ENCODE results near the gene ADK.
A peak's percentile ranks its signal among the peaks of the same experiment; 100 is the strongest.
"Not testable (repeated sequence)": the region's sequence is repeated elsewhere in the genome, so short reads cannot be mapped to it uniquely, and the experiment has no call there.

ADK gene

GRCh38 chr10:74145133-74145532, 5.9 kb upstream of the ADK start:
- TF ChIP-seq CTCF (IDR thresholded peaks at IDR 0.05): no peak

GRCh38 chr10:74146980-74147379, 4.0 kb upstream of the ADK start:
- not testable (repeated sequence) for H3K27me3 ChIP-seq; H3K4me3 ChIP-seq (ENCODE audit: low read depth in 1 of 2, low read length in 1 of 2); H3K9me3 ChIP-seq; H3K36me3 ChIP-seq; H3K27ac ChIP-seq
- H3K4me1 ChIP-seq (ENCODE audit: control insufficient read depth in 1 of 2, insufficient read depth in 1 of 2, low read depth in 1 of 2, low read length in 1 of 2): peaks cover 22 to 31% of the 10 kb centered on the region in 2 experiments

More at GRCh38 chr10:74145133-74145532, 5.9 kb upstream of the ADK start:
- Histone ChIP-seq H3K4me1 (ENCODE audit: control insufficient read depth in 1 of 2, insufficient read depth in 1 of 2, low read depth in 1 of 2, low read length in 1 of 2) (peaks cover 10 to 20% of the 10 kb centered on the region in 2 experiments), H3K4me3 (ENCODE audit: low read depth in 1 of 2, low read length in 1 of 2) (no peak overlapping the region), H3K27me3 (no peaks in the 10 kb centered on the region), H3K27ac (no peak overlapping the region), H3K36me3 (peaks cover 10% of the 10 kb centered on the region), H3K9me3 (no peaks in the 10 kb centered on the region)

GRCh38 chr10:74150204-74150989, 624 bp upstream of the ADK start, which contains the start of gene AP3M1:
AP3M1 (minus strand) TSS chr10:74150828; CDS start chr10:74138379, 12,449 bp downstream.
- Histone ChIP-seq H3K27me3 (no peaks in the 10 kb centered on the region), H3K27ac (peak within 1 kb of the TSS; percentile 93), H3K9me3 (no peaks in the 10 kb centered on the region), H3K4me1 (ENCODE audit: control insufficient read depth in 1 of 2, insufficient read depth in 1 of 2, low read depth in 1 of 2, low read length in 1 of 2) (peaks cover 30 to 37% of the 10 kb centered on the region in 2 experiments), H3K36me3 (peaks cover 4% of the 10 kb centered on the region), H3K4me3 (ENCODE audit: low read depth in 1 of 2, low read length in 1 of 2) (peak within 1 kb of the TSS; percentile 98 to 99)
- no peak for TF ChIP-seq CTCF (IDR thresholded peaks at IDR 0.05)

- Histone ChIP-seq H3K27ac (peak overlapping the region; percentile 93), H3K9me3 (no peaks in the 10 kb centered on the region), H3K27me3 (no peaks in the 10 kb centered on the region), H3K4me3 (ENCODE audit: low read depth in 1 of 2, low read length in 1 of 2) (peak overlapping the region; percentile 98 to 99), H3K36me3 (no peaks in the 10 kb centered on the region), H3K4me1 (ENCODE audit: control insufficient read depth in 1 of 2, insufficient read depth in 1 of 2, low read depth in 1 of 2, low read length in 1 of 2) (peaks cover 30 to 37% of the 10 kb centered on the region in 2 experiments)
- TF ChIP-seq CTCF (IDR thresholded peaks at IDR 0.05): no peak
These were observed 1.1 kb downstream of the ADK start for GRCh38 chr10:74151879-74152722.

GRCh38 chr10:74153123-74153522, 2.1 kb downstream of the ADK start:
- Histone ChIP-seq H3K27ac (no peak overlapping the region), H3K4me1 (ENCODE audit: control insufficient read depth in 1 of 2, insufficient read depth in 1 of 2, low read depth in 1 of 2, low read length in 1 of 2) (peaks cover 30 to 36% of the 10 kb centered on the region in 2 experiments), H3K36me3 (no peaks in the 10 kb centered on the region), H3K4me3 (ENCODE audit: low read depth in 1 of 2, low read length in 1 of 2) (no peak overlapping the region), H3K9me3 (no peaks in the 10 kb centered on the region), H3K27me3 (no peaks in the 10 kb centered on the region)
- TF ChIP-seq CTCF (IDR thresholded peaks at IDR 0.05): no peak

Data from neutrophil (primary cell).